VCaP (cell line): ENCODE measurements around the gene NEBL.
"Not testable (repeated sequence)": the region's sequence is repeated elsewhere in the genome, so short reads cannot be mapped to it uniquely, and the experiment has no call there.

Source experiments
- H3K27ac ChIP-seq: fragments of 450-650 bp; 2 replicates; pipeline ENCODE4 v1.5.1; 2017
- CTCF ChIP-seq: fragments of 450-650 bp; conservative IDR thresholded peaks from 2 replicates; pipeline ENCODE4 v1.5.1; 2017; ENCODE audit warnings: mild to moderate bottlenecking, moderate library complexity

NEBL gene

GRCh38 chr10:20897146-20897825 lies at the start of gene NEBL:
NEBL (minus strand) TSS chr10:20897311; CDS start chr10:20897205, 106 bp downstream.
- no peak for TF ChIP-seq CTCF
- H3K27ac ChIP-seq, result peak within 1 kb of the TSS; percentile 36; the same call in 1 of the 2 replicates

- H3K27ac ChIP-seq, result no peak overlapping the region
- no peak for TF ChIP-seq CTCF
Measured at GRCh38 chr10:20945546-20946332, 48.6 kb upstream of the NEBL start.

GRCh38 chr10:20944789-20945502 lies 47.8 kb upstream of the NEBL start:
- TF ChIP-seq CTCF, result no peak
- no peak overlapping the region for H3K27ac ChIP-seq

- not testable (repeated sequence) for H3K27ac ChIP-seq
Measured at GRCh38 chr10:20939414-20939813, 42.3 kb upstream of the NEBL start.

- H3K27ac ChIP-seq, result peak overlapping the region; percentile 50
- no peak for TF ChIP-seq CTCF
Measured at GRCh38 chr10:20936396-20936795, 39.3 kb upstream of the NEBL start.

GRCh38 chr10:20935931-20936330 lies 38.8 kb upstream of the NEBL start:
- H3K27ac ChIP-seq, result peak overlapping the region; percentile 50
- no peak for TF ChIP-seq CTCF

GRCh38 chr10:20935301-20935700 lies 38.2 kb upstream of the NEBL start:
- H3K27ac ChIP-seq, result peak overlapping the region; percentile 50; the same call in 1 of the 2 replicates
- no peak for TF ChIP-seq CTCF
